Esophagus muscularis mucosa (tissue), 4 donors: ENCODE results near the gene SHROOM2. TPM values are rescaled to one million over a fixed set of nuclear protein-coding genes. Genes with fewer than 3 reads are reported as not detected.

Experiments used
- DNase-seq: peaks from one replicate; pipeline ENCODE4 v3.0.0-alpha.2; 2017; ENCODE audit errors: extremely low spot score
- H3K27ac ChIP-seq, 4 donors: fragments of 200-600 bp; sonication (generic); replicated peaks in 1 of 4; 1 replicate in 3 of 4; 2 replicates in 1 of 4; pipeline ENCODE4 v1.5.1; 2016 to 2019; ENCODE audit warnings: mild to moderate bottlenecking in 1 of 4
- H3K27me3 ChIP-seq, 4 donors: fragments of 200-600 bp; sonication (generic); one replicate each; pipeline versions ENCODE4 v1.5.1 to v1.6.0; 2016 to 2019
- H3K36me3 ChIP-seq, 4 donors: fragments of 200-600 bp; sonication (generic); one replicate each; pipeline ENCODE4 v1.5.1; 2016 to 2019
- H3K4me1 ChIP-seq, 4 donors: fragments of 200-600 bp; sonication (generic); one replicate each; pipeline ENCODE4 v1.5.1; 2016 to 2019
- H3K4me3 ChIP-seq, 4 donors: fragments of 200-600 bp; sonication (generic); 1 replicate in 2 of 4; 2 replicates in 2 of 4; pipeline ENCODE4 v1.5.1; 2016 to 2019; ENCODE audit warnings: mild to moderate bottlenecking in 4 of 4, moderate library complexity in 1 of 4
- H3K9me3 ChIP-seq, 4 donors: fragments of 200-600 bp; sonication (generic); 1 replicate in 3 of 4; 2 replicates in 1 of 4; pipeline ENCODE4 v1.5.1; 2016 to 2019
- CTCF ChIP-seq, 3 experiments: fragments of 200-600 bp in 2 of 3; fragments of 450-650 bp in 1 of 3; sonication (generic) in 2 of 3; IDR thresholded peaks; one replicate each; pipeline ENCODE4 v1.5.1; 2017 to 2019; ENCODE audit warnings: antibody characterized with exemption in 3 of 3, mild to moderate bottlenecking in 2 of 3, moderate library complexity in 1 of 3
- EP300 ChIP-seq: sonication (generic); formaldehyde crosslinking; IDR thresholded peaks from one replicate; pipeline ENCODE4 v1.6.1; 2017; ENCODE audit warnings: antibody characterized with exemption
- POLR2A ChIP-seq: fragments of 450-650 bp; IDR thresholded peaks from one replicate; pipeline ENCODE4 v1.6.1; 2017; ENCODE audit warnings: antibody characterized with exemption, moderate library complexity, mild to moderate bottlenecking, low read depth
- POLR2AphosphoS5 ChIP-seq, 2 donors: sonication (generic); formaldehyde crosslinking; IDR thresholded peaks; one replicate each; pipeline ENCODE4 v1.6.1; 2017; ENCODE audit warnings: antibody characterized with exemption in 2 of 2
- WGBS: methylation state at CpG from one replicate; pipeline ENCODE4 v1.1.5; 2018; 5-methylcytosine and 5-hydroxymethylcytosine counted together
- intact Hi-C: fragments of 100-400 bp; cut with DNase I; formaldehyde crosslinking; loops from one replicate; pipeline ENCODE4 v1.15.1; 2023
- total RNA-seq, 4 donors: library from RNA; depleted of rRNA; stranded (reverse); fragments of >200 nt; gene quantifications; one replicate each; pipeline versions ENCODE4 v1.1.0 to v1.2.1, GENCODE V29; 2016

The SHROOM2 gene
- total RNA-seq, 4 donors from 2014 or later, result 0.42 to 2.7 (median 1.4) TPM

GRCh38 chrX:9848718-9849479 lies 62.7 kb downstream of the SHROOM2 start:
- no peaks in the 10 kb centered on the region for H3K9me3 ChIP-seq
- intact Hi-C loops, result no loop called here
- no peak overlapping the region for H3K27ac ChIP-seq
- DNase-seq, result no peak
- no peaks in the 10 kb centered on the region for H3K4me1 ChIP-seq
- 82% methylated on average over 9 of the region's 17 CpGs for WGBS
- no peaks in the 10 kb centered on the region for H3K36me3 ChIP-seq
- no peak for TF ChIP-seq POLR2A
- TF ChIP-seq POLR2AphosphoS5 (IDR thresholded peaks at IDR 0.05), result no peak
- TF ChIP-seq CTCF (IDR thresholded peaks at IDR 0.05), result no peak
- no peak for TF ChIP-seq EP300
- H3K27me3 ChIP-seq, result no peaks in the 10 kb centered on the region
- H3K4me3 ChIP-seq, result no peak overlapping the region

GRCh38 chrX:9851890-9852289 lies 65.7 kb downstream of the SHROOM2 start:
- Histone ChIP-seq H3K27me3 (no peaks in the 10 kb centered on the region), H3K27ac (no peak overlapping the region), H3K36me3 (no peaks in the 10 kb centered on the region), H3K4me3 (no peak overlapping the region), H3K4me1 (no peaks in the 10 kb centered on the region), H3K9me3 (no peaks in the 10 kb centered on the region)
- no peak for DNase-seq
- 64% methylated on average over 6 of the region's 6 CpGs for WGBS
- TF ChIP-seq POLR2AphosphoS5 (IDR thresholded peaks at IDR 0.05) (no peak), POLR2A (no peak), EP300 (no peak), CTCF (IDR thresholded peaks at IDR 0.05) (no peak)
- intact Hi-C loops, result no loop called here

GRCh38 chrX:9853307-9853706 lies 67.1 kb downstream of the SHROOM2 start:
- 69% methylated on average over 4 of the region's 4 CpGs for WGBS
- no peak for TF ChIP-seq CTCF (IDR thresholded peaks at IDR 0.05)
- TF ChIP-seq POLR2A, result no peak
- no peak for TF ChIP-seq EP300
- no peak for TF ChIP-seq POLR2AphosphoS5 (IDR thresholded peaks at IDR 0.05)
- Histone ChIP-seq H3K4me1 (no peaks in the 10 kb centered on the region), H3K36me3 (no peaks in the 10 kb centered on the region), H3K27ac (no peak overlapping the region), H3K4me3 (no peak overlapping the region), H3K9me3 (no peaks in the 10 kb centered on the region), H3K27me3 (no peaks in the 10 kb centered on the region)
- DNase-seq, result no peak
- intact Hi-C loops, result no loop called here

- Histone ChIP-seq H3K4me3 (peak overlapping the region in 1 of 4 donors; percentile 20), H3K4me1 (no peaks in the 10 kb centered on the region), H3K27ac (peak overlapping the region in 1 of 4 donors; percentile 62), H3K27me3 (no peaks in the 10 kb centered on the region), H3K36me3 (no peaks in the 10 kb centered on the region), H3K9me3 (no peaks in the 10 kb centered on the region)
- 50% methylated on average over 12 of the region's 14 CpGs for WGBS
- DNase-seq, result no peak
- intact Hi-C loops, result no loop called here
- no peak for TF ChIP-seq EP300
- no peak for TF ChIP-seq POLR2A
Observed at GRCh38 chrX:9855561-9856283, 69.5 kb downstream of the SHROOM2 start.

- H3K4me1 ChIP-seq, result no peaks in the 10 kb centered on the region
- peak overlapping the region in 1 of 4 donors; percentile 62 for H3K27ac ChIP-seq
- intact Hi-C loops, result no loop called here
- no peaks in the 10 kb centered on the region for H3K9me3 ChIP-seq
- no peaks in the 10 kb centered on the region for H3K27me3 ChIP-seq
- H3K36me3 ChIP-seq, result no peaks in the 10 kb centered on the region
- WGBS, result 80% methylated on average over 8 of the region's 9 CpGs
- TF ChIP-seq CTCF (IDR thresholded peaks at IDR 0.05) (no peak), EP300 (no peak), POLR2AphosphoS5 (IDR thresholded peaks at IDR 0.05) (no peak), POLR2A (no peak)
- no peak for DNase-seq
- H3K4me3 ChIP-seq, result no peak overlapping the region
Observed at GRCh38 chrX:9856588-9856987, 70.4 kb downstream of the SHROOM2 start.
